Measurements from ENCODE around the gene WAPL.

DNA sequence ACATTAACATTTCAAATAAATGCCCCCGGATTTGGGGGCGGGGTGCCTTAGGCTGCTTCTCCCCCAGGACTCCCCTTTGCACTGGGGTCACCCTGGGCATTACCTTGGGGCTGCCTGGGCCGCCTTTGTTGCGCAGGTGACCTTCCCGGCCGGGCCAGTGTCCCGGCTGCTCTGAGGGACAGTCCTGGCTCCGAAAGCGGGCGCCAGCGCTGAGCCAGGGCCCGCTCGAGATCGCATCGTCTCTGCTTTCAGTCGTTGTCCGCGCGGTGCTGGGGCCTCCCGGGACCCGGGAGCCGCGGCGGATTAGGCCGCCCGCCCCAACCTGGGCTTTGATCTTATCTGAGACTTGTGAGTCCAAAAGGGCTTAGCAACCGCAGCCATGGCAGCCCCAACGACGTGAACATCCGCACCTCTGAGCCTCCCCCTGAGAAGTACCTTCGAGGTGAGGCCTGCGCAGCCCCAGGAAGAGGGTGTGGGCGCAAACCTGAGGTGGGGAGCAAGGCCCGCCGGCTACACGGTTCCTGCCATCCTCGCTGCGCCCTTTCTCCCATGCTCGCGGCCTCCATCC is 14.8 kb upstream of the WAPL start:
- TF ChIP-seq HDAC6 (IDR thresholded peaks at IDR 0.05; ENCODE audit: unreplicated experiment), result no peak
- no peak for TF ChIP-seq TCF7 (IDR thresholded peaks at IDR 0.05; ENCODE audit: borderline replicate concordance)
- no peak for TF ChIP-seq TBL1XR1 (IDR thresholded peaks at IDR 0.05; ENCODE audit: low read depth, low read length)
- no peak for TF ChIP-seq PML (IDR thresholded peaks at IDR 0.05; ENCODE audit: low read length)
- TF ChIP-seq SREBF2 (IDR thresholded peaks at IDR 0.05; ENCODE audit: low read length), result no peak
- TF ChIP-seq, protein P1, sequence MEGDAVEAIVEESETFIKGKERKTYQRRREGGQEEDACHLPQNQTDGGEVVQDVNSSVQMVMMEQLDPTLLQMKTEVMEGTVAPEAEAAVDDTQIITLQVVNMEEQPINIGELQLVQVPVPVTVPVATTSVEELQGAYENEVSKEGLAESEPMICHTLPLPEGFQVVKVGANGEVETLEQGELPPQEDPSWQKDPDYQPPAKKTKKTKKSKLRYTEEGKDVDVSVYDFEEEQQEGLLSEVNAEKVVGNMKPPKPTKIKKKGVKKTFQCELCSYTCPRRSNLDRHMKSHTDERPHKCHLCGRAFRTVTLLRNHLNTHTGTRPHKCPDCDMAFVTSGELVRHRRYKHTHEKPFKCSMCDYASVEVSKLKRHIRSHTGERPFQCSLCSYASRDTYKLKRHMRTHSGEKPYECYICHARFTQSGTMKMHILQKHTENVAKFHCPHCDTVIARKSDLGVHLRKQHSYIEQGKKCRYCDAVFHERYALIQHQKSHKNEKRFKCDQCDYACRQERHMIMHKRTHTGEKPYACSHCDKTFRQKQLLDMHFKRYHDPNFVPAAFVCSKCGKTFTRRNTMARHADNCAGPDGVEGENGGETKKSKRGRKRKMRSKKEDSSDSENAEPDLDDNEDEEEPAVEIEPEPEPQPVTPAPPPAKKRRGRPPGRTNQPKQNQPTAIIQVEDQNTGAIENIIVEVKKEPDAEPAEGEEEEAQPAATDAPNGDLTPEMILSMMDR (IDR thresholded peaks at IDR 0.05 in 2 of 3, conservative IDR thresholded peaks at IDR 0.05 in 1 of 3; ENCODE audit: control insufficient read depth in 2 of 3, extremely low read depth in 1 of 3, insufficient read depth in 1 of 3, low read depth in 3 of 3, low read length in 3 of 3), result no peak
